ENCODE measurements around the gene ADAM12.

ADAM12 gene

DNA sequence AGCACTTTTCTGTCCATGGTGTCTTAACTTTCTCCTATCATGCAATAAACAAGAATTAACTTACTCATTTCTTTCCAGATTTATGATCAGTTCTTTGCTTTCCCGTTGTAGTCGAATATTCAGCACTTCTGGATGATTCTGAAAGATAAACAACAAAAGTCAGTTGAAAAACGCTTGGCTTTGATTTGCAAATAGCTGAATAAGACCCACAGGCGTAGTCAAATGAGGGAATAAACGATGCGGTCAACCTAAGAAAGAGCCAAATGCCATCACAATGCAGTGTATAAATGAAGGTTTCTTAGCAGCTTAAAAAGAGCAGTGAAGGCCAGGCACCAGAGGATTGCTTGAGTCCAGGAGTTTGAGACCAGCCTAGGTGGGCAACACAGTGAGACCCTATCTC, 109.4 kb downstream of the ADAM12 start:
- H2AFZ ChIP-seq (ENCODE audit: low read depth, low read length), result no peak overlapping the region
- TF ChIP-seq CTCF (IDR thresholded peaks at IDR 0.05; ENCODE audit: borderline replicate concordance, extremely low read depth, low read length, poor library complexity, severe bottlenecking) (no peak), EZH2 (IDR thresholded peaks at IDR 0.05; ENCODE audit: borderline replicate concordance, low read depth, low read length, severe bottlenecking) (no peak)
- no peak for ATAC-seq (ENCODE audit: insufficient read depth, low read depth)
- no peaks in the 10 kb centered on the region for H3K27me3 ChIP-seq (ENCODE audit: insufficient read depth, low read length, poor library complexity)
- H3K4me2 ChIP-seq (ENCODE audit: insufficient read depth, low read length), result no peak overlapping the region
- H3K27ac ChIP-seq (ENCODE audit: low read length), result no peak overlapping the region
- no peaks in the 10 kb centered on the region for H3K36me3 ChIP-seq (ENCODE audit: insufficient read depth, low read length)
- no peak overlapping the region for H3K9ac ChIP-seq (ENCODE audit: low read depth, low read length)
- DNase-seq, result no peak
- H4K20me1 ChIP-seq (ENCODE audit: insufficient read depth, low read length), result no peaks in the 10 kb centered on the region
- H3K4me1 ChIP-seq (ENCODE audit: insufficient read depth, low read length), result no peaks in the 10 kb centered on the region
- no peaks in the 10 kb centered on the region for H3K79me2 ChIP-seq (ENCODE audit: insufficient read depth, low read length)
- no peaks in the 10 kb centered on the region for H3K9me3 ChIP-seq (ENCODE audit: insufficient read depth, low read length, severe bottlenecking)
- H3K4me3 ChIP-seq (ENCODE audit: low read depth in 1 of 2, low read length in 2 of 2), result no peak overlapping the region

DNA sequence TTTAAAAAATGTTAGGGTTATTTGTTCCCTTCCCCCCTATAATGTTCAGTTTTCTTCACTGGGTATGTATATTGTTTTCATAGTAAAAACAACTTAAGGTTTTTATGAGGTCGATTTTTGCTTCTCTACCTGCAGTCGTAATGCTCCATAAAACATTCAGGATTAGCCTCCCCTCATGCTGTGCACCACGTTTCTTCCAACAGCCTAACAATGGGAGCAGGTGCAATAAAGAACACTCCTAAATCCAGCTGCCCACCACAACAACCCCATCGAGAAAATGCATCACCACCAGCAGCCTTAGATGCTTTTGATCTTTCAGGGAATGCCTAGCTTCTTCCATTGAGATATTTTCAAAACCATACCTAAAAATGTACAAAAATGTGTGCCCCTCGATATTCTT, 111.1 kb downstream of the ADAM12 start:
- Histone ChIP-seq H2AFZ (ENCODE audit: low read depth, low read length) (no peak overlapping the region), H3K9me3 (ENCODE audit: insufficient read depth, low read length, severe bottlenecking) (no peaks in the 10 kb centered on the region), H3K9ac (ENCODE audit: low read depth, low read length) (no peak overlapping the region), H3K36me3 (ENCODE audit: insufficient read depth, low read length) (no peaks in the 10 kb centered on the region), H3K4me1 (ENCODE audit: insufficient read depth, low read length) (no peaks in the 10 kb centered on the region), H3K79me2 (ENCODE audit: insufficient read depth, low read length) (no peaks in the 10 kb centered on the region), H4K20me1 (ENCODE audit: insufficient read depth, low read length) (no peaks in the 10 kb centered on the region), H3K4me3 (ENCODE audit: low read depth in 1 of 2, low read length in 2 of 2) (no peak overlapping the region), H3K27ac (ENCODE audit: low read length) (no peak overlapping the region), H3K4me2 (ENCODE audit: insufficient read depth, low read length) (no peak overlapping the region), H3K27me3 (ENCODE audit: insufficient read depth, low read length, poor library complexity) (no peaks in the 10 kb centered on the region)
- no peak for DNase-seq
- no peak for ATAC-seq (ENCODE audit: insufficient read depth, low read depth)
- TF ChIP-seq EZH2 (IDR thresholded peaks at IDR 0.05; ENCODE audit: borderline replicate concordance, low read depth, low read length, severe bottlenecking) (no peak), CTCF (IDR thresholded peaks at IDR 0.05; ENCODE audit: borderline replicate concordance, extremely low read depth, low read length, poor library complexity, severe bottlenecking) (no peak)

- no peak for ATAC-seq (ENCODE audit: insufficient read depth, low read depth)
- no peak overlapping the region for H3K4me2 ChIP-seq (ENCODE audit: insufficient read depth, low read length)
- no peak for TF ChIP-seq CTCF (IDR thresholded peaks at IDR 0.05; ENCODE audit: borderline replicate concordance, extremely low read depth, low read length, poor library complexity, severe bottlenecking)
- no peak for TF ChIP-seq EZH2 (IDR thresholded peaks at IDR 0.05; ENCODE audit: borderline replicate concordance, low read depth, low read length, severe bottlenecking)
Observed at GRCh38 chr10:126272526-126272925, 115.8 kb downstream of the ADAM12 start.

DNA sequence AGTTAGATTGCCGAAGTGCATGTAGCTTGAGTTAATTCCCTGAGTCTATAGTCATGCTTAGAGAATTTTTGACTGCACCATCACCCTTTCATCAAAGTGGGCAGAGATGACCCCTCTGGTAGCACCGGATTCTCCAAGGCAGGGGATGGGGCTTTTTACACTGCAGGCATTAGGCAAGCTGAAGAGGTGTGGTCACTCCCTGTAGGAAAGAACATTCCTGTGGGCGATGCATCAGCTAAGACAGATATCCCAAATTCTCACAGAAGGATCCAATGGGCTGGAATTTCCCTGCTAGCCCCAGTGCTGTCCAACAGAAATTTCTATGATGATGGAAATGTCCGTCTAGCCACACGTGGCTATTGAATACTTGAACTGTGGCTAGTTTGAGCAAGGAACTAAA, 118.2 kb downstream of the ADAM12 start:
- DNase-seq (no peak), ATAC-seq (ENCODE audit: insufficient read depth, low read depth) (no peak)
- H3K4me2 ChIP-seq (ENCODE audit: insufficient read depth, low read length), result no peak overlapping the region
- no peaks in the 10 kb centered on the region for H3K27me3 ChIP-seq (ENCODE audit: insufficient read depth, low read length, poor library complexity)
- no peaks in the 10 kb centered on the region for H3K4me1 ChIP-seq (ENCODE audit: insufficient read depth, low read length)
- no peak overlapping the region for H2AFZ ChIP-seq (ENCODE audit: low read depth, low read length)
- H4K20me1 ChIP-seq (ENCODE audit: insufficient read depth, low read length), result no peaks in the 10 kb centered on the region
- H3K9ac ChIP-seq (ENCODE audit: low read depth, low read length), result no peak overlapping the region
- no peak overlapping the region for H3K4me3 ChIP-seq (ENCODE audit: low read depth in 1 of 2, low read length in 2 of 2)
- H3K79me2 ChIP-seq (ENCODE audit: insufficient read depth, low read length), result no peaks in the 10 kb centered on the region
- H3K27ac ChIP-seq (ENCODE audit: low read length), result no peak overlapping the region
- H3K36me3 ChIP-seq (ENCODE audit: insufficient read depth, low read length), result no peaks in the 10 kb centered on the region
- no peaks in the 10 kb centered on the region for H3K9me3 ChIP-seq (ENCODE audit: insufficient read depth, low read length, severe bottlenecking)
- no peak for TF ChIP-seq EZH2 (IDR thresholded peaks at IDR 0.05; ENCODE audit: borderline replicate concordance, low read depth, low read length, severe bottlenecking)
- no peak for TF ChIP-seq CTCF (IDR thresholded peaks at IDR 0.05; ENCODE audit: borderline replicate concordance, extremely low read depth, low read length, poor library complexity, severe bottlenecking)

More at GRCh38 chr10:126272526-126272925, 115.8 kb downstream of the ADAM12 start:
- Histone ChIP-seq H3K27me3 (ENCODE audit: insufficient read depth, low read length, poor library complexity) (no peaks in the 10 kb centered on the region), H3K4me1 (ENCODE audit: insufficient read depth, low read length) (no peaks in the 10 kb centered on the region), H4K20me1 (ENCODE audit: insufficient read depth, low read length) (no peaks in the 10 kb centered on the region), H3K4me3 (ENCODE audit: low read depth in 1 of 2, low read length in 2 of 2) (no peak overlapping the region), H2AFZ (ENCODE audit: low read depth, low read length) (no peak overlapping the region), H3K36me3 (ENCODE audit: insufficient read depth, low read length) (no peaks in the 10 kb centered on the region), H3K79me2 (ENCODE audit: insufficient read depth, low read length) (no peaks in the 10 kb centered on the region), H3K9me3 (ENCODE audit: insufficient read depth, low read length, severe bottlenecking) (no peaks in the 10 kb centered on the region), H3K27ac (ENCODE audit: low read length) (no peak overlapping the region), H3K9ac (ENCODE audit: low read depth, low read length) (no peak overlapping the region)
- DNase-seq, result no peak
